Femur (tissue), 1 donor: ENCODE data around the gene ARHGAP12.
A peak's percentile ranks its signal among the peaks of the same experiment; 100 is the strongest.
"Not testable (repeated sequence)": the region's sequence is repeated elsewhere in the genome, so short reads cannot be mapped to it uniquely, and the experiment has no call there.

ENCODE experiments used
- DNase-seq: peaks from one replicate; pipeline ENCODE4 v3.0.0-alpha.2; 2017

ARHGAP12 gene, protein sequence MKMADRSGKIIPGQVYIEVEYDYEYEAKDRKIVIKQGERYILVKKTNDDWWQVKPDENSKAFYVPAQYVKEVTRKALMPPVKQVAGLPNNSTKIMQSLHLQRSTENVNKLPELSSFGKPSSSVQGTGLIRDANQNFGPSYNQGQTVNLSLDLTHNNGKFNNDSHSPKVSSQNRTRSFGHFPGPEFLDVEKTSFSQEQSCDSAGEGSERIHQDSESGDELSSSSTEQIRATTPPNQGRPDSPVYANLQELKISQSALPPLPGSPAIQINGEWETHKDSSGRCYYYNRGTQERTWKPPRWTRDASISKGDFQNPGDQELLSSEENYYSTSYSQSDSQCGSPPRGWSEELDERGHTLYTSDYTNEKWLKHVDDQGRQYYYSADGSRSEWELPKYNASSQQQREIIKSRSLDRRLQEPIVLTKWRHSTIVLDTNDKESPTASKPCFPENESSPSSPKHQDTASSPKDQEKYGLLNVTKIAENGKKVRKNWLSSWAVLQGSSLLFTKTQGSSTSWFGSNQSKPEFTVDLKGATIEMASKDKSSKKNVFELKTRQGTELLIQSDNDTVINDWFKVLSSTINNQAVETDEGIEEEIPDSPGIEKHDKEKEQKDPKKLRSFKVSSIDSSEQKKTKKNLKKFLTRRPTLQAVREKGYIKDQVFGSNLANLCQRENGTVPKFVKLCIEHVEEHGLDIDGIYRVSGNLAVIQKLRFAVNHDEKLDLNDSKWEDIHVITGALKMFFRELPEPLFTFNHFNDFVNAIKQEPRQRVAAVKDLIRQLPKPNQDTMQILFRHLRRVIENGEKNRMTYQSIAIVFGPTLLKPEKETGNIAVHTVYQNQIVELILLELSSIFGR

DNA sequence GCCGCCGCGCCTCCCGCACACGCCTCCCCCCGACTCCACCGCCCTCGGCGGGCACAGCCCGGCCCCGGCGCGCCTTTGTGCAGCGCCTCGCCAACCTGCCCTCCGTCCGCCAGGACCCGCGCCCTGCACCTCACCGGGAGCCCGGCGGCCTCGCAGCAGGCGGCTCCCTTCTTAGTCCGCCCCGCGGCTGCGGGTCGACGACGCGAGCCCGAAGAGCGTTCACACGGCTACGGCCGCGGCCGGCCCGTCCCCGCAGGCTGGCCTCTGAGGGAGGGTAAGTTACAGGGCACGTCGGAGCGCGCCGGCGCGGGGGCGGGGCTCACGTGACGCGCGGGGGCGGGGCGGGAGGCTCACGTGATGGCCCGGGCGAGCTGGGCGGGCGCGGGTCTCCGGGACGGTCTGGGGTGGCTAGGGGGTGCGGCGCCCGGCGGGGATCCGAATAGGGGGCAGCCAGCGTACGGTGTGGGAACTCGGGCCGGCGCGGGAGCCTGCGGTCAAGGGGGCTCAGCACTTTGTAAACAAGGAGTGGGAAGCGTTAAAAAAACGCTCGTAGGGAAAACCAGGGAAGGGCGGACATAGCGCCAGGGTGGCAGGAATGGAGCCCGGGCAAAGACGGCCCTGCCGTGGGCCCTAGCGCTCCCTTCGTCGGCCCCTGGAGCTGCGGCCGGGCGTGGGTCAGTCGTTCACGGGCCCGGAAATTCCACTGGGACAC lies at the start of gene ARHGAP12:
TSS of gene ARHGAP12 (minus strand) at position 283 of the 712 bp plus-strand sequence. CDS start 19,976 bp downstream, outside the sequence.
- peak; percentile 95 for DNase-seq

DNA sequence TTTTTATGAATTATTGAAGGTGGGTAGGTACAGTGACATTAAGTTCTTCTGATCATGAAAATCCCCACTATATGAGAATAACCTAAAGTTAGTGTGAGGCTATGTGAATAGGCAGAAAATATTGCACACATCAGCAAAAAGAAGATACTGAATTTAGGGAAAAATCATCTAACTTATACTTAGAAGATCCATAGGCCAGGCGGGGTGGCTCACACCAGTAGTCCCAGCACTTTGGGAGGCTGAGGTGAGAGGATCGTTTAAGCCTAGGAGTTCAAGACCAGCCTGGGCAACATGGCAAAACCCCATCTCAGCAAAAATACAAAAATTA lies 49.5 kb upstream of the ARHGAP12 start:
- DNase-seq: no peak

DNA sequence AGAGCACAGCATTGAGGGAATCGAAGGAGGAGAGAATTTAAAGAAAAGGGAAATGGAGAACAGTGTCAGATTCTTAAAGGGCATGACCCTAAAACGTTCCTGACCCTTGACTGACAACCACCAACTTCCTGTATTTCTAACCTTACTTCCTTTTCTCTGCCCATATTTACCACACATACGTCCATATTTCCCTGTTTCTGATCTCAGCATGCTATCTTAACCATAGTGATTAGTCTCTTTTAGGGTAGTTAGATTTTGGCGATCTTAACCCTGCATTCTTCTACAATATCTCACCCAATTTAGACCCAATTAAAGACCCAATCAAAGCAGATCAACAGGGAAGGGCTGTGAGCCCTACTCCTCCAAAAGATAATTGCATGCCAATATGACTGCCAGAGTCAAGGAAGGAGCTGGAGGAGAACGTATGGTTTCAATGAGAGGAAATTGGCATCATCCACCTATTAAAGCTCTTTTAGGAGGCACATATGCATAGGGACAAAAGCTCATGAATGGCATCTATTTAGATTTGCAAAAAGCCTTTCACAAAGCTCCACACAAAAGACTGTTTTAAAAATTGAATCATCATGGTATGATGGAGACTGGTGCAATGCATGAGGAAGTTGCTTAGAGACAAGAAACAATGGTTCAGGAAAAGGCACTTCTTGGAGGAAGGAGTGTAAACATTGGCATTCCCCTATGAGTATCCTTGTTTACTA lies 49.0 kb upstream of the ARHGAP12 start:
- DNase-seq: no peak

DNA sequence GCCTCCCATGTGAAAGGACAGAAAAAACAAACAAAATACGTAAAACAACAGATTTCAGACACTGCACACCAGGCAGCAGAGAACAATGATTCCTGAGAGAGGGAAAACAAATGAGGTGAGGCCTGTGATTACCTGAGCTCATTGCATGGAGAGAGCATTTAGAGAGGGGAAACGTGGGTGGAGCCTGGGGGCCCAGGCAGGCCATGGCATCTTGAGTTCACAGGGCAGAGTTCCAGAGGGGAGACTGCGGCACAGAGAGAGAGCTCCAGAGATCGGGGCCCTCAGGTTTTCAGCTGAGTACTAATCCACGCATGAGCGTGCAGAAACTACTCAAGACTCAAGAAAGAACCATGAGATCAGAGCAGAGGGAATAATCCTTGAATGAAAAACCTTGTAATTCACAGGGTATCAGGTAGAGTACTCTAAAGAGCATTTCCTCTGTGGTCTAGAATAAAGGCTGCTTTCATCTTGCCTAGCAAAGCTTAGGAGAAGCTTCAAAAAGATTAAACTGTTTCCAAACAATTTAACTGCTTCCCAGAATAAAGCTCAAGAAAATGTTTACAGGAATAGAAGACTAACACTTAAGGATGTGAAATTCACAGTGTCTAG lies 46.6 kb upstream of the ARHGAP12 start:
- no peak for DNase-seq

DNA sequence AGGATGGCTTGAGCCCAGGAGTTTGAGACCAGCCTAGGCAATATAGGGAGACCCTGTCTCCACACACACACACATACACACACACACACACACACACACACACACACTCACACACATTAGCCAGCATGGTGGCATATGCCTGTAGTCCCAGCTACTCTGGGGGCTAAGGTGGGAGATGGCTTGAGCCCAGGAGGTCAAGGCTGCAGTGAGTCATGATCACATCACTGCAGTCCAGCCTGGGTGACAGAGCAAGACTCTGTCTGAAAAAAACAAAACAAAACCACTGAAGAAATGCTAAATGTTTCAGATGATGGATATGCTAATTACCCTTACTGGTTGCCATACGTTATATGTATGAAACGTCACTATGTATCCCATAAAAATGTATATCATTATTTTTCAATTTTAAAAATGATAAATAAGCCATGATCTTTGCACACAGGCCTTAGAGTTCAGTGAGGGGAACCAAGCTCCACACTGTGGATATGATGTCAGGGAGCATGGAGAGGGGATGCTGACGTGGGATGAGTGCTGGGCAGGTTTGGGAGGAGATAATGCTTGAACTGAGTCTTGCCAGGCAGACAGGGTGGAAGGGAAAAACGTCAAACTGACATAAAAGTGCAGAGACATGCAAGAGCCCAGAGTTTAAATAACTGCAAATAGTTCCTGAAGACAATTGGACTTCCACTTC lies 45.9 kb upstream of the ARHGAP12 start:
- no peak for DNase-seq

DNA sequence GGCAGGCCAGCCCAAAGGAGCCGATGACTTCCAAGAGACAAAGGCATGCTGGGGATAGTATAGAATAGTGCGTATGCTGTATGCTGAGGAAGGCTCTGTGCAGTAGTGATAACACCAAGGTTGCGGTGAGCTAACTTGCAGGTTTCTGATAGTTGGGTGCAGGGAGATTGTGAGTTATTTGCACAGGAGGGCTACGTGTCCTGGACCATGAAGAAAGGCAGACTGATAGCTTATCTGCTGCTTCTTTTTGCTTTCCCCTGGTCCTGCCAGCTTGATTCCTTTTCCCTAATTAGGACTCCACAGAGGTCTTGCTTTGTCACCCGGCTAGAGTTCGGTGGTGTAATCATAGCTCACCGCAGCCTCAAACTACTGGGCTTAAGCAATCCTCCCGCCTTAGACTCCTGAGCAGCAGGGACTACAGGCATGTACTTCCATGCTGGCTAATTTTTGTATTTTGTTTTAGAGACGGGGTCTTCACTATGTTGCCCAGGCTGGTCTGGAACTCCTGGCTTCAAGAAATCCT lies 43.9 kb upstream of the ARHGAP12 start:
- no peak for DNase-seq

DNA sequence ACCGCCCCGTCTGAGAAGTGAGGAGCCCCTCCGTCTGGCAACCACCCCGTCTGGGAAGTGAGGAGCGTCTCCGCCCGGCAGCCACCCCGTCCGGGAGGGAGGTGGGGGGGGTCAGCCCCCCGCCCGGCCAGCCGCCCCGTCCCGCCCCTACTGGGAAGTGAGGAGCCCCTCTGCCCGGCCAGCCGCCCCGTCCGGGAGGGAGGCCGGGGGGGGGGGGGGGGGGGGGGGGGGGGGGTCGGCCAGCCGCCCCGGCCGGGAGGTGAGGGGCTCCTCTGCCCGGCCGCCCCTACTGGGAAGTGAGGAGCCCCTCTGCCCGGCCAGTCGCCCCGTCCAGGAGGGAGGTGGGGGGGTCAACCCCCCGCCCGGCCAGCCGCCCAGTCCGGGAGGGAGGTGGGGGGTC lies 41.2 kb upstream of the ARHGAP12 start:
- DNase-seq: not testable (repeated sequence)

DNA sequence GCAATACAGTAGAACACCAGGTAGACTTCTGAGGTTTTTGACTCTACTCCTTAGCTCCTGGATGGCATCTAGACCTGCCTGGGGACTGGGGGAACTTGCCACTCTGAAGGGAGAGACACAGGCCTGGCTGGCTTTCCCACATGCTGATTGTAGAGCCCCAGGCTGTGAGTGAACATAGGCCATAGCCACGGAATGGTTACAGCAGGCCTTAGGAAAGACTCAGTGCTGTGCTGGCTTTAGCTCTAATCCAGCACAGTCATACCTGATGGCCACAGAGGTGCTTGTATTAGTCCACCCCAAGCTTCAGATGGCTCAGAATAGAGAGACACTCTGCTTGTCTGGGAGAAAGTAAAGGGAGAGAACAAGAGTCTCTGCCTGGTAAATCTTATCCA lies 35.0 kb upstream of the ARHGAP12 start:
- DNase-seq: no peak

DNA sequence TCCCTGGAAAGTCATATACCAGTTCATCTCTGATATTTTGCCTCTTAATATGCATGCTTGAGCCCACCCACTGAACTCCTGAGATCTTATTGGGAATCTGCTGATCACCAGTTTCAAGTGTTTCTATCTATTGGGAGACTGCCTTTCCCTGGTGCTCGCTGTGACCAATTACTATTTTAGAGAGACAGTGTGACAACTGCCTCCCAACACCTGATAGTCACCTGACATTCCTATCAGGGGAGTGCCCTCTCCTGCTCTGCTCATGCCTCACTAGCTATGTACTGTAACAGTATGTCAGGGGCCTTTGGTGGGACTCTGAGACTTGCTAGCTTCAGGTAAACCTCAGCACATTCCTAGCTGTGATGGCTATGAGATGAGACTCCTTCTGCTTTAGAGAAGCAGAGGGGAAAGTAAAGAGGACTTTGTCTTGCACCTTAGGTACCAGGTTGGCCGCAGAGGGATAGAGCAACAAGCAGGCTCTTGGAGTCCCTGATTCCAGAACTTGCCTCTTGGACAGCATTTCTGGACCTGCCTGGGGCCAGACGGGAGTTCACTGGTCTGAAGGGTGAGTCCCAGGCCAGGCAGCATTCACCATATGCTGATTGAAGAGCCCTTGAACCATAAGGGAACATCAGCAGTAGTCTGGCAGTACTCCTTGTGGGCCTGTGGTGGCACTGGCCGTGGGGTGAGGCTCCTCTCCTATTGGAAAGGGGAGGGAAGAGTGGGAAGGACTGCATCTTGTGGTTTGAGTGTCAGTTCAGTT lies 34.4 kb upstream of the ARHGAP12 start:
- no peak for DNase-seq

DNA sequence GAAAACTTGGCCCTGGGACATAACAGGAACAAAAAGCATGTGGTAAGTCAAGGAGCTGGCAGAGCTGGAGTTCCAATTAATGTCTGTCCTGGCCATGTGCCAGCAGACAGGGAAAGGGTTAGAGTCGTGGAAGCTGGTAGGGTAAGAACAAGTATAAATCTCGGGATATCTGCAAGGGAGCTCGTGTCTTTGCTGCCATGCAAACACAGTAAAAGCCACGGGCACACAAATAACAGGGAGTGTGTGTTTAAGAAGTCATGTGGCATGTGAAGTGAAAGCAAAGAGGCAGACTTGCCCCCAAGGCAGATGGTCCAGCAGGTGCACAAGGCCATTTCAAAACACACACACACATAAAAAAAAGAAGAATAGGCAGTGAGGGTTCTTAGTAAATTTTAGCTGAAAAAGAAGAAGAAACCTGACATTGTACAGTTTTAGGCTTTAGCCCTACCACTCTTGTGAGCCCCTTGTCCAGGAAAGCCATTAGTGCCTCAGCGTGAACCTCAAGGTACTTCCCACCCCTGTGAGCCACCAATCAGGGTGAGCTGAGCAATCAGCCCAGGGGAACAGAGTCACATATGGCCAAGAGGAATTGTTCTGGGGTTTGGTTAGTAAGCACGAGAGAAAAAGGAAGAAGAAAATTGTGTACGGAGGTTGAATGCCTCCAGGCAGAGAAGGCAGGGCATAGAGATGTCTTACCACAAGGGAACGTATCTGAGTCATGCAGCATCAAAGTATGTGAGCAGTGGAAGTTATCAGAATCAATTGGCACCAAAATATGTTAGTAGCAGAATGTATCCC lies 32.8 kb upstream of the ARHGAP12 start:
- no peak for DNase-seq

DNA sequence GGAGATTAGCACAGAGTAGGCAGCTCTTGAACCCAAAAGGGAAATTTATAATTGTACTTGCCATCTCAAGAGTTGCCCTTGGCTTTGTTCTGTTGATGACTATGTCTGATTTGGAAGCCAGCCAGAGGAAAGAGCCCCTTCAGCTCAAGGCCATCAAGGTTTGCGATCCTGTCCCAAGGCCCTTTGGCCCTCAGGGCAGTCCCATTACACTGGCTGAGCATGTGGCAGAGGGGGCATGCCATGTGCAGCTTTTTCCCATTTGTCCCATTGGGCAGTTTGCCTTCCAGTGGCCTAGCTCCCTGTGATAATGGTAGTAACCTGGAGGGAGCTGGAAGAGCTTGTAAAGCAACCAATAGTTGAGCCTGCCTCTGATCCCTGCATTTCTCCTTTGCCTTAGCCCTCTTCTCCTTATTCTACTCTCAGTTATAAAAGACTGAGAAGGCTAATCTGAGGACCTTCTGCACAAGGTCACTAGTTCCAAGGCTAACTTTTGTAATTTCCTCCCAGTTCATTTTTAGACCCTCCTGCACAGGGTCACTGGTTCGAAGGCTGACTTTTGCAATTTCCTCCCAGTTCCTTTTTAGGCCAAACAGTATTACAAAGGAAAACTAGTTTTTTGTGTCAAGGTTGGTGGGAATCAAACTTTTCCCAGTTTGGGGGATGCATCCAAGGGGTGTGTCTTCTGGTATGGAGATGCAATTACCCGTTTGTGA lies 31.0 kb upstream of the ARHGAP12 start:
- DNase-seq: no peak

DNA sequence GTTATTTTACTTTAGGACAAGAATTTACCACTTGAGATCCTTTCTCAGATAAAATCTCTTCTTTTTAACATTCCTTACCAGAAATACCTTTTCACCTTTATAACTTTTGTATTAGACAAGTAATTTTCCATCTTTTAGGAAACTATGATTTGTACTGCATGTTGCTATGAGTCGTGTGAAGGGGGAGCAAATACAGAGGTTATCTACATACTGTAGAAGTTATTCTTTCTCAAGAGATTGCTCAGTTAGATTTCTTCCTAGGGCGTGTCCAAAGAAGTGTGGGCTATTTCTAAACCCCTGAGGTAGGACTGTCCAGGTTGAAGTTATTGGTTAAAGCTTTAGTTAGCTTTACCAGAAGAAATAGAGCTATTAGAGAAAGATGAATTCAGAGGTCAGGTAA lies 30.2 kb upstream of the ARHGAP12 start:
- DNase-seq: no peak

DNA sequence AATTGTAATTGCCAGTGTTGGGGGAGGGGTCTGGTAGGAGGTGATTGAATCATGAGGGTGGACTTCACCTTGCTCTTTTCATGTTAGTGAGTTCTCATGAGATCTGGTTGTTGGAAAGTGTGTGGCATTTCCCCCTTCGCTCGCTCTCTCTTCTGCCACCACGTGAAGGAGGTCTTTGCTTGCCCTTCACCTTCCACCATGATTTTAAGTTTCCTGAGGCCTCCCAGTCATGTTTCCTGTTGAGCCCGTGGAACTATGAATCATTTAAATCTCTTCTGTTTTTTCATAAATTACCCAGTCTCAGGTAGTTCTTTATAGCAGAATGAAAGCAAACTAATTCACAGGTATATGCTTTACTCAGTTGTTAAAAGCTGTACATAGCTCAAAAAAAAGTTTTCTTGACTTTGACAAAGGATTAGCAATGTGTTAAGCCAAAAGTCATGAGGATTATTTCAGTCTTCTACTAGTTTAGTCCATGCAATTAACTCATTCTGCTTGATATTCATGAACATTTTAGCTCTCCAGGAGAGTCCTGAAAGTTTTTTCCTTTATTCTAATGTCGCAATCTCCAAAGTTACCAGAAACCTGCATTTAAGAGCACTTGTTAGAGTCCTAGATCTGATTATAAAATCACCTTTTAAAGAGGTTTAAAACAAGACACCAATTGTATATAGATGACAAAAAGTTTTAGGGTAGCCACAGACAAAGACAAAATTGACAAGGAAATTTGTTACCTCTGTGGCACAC lies 27.7 kb upstream of the ARHGAP12 start:
- DNase-seq: no peak

DNA sequence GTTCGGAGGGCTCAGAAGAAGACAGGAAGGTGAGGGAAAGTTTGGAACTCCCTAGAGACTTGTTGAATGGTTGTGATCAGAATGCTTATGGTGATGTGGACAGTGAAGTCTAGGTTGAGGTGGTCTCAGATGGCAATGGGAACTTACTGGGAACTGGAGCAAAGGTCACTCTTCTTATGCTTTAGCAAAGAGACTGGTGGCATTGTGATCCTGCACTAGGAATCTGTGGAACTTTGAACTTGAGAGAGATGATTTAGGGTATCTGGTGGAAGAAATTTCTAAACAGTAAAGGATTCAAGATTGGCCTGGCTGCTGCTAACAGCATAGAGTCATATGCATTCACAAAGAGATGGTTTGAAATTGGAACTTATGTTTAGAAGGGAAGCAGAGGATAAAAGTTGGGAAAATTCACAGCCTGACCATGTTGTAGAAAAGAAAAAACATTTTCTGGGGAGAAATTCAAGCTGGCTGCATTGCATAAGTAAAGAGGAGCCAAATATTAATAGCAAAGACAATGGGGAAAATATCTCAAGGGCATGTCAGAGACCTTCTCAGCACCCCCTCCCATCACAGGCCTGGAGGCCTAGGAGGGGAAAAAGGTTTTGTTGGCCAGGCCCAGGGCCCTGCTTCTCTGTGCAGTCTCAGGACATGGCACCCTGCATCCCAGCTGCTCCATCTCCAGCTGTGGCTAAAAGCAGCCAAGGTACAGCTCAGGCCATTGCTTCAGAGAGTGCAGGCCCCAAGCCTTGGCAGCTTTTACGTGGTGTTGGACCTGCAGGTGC lies 26.0 kb upstream of the ARHGAP12 start:
- no peak for DNase-seq

DNA sequence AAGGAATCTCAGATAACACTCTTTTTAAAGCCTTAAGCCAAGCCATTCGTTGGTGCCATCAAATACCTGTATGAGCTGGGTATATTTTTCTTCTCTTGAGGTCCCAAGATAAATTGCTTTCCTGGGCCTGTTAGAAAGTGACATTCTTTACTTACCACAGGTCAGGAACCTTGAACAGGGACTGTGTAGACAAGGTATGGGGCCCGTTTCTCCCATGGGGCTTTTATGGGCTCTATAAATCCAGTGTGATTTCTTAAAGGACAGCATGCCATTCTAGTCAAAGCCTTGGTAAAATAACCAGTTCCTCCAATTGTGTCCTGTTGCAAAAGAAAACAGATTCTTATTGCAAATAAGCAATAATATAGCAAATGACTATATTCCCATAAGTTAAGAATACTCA lies 24.8 kb upstream of the ARHGAP12 start:
- no peak for DNase-seq

DNA sequence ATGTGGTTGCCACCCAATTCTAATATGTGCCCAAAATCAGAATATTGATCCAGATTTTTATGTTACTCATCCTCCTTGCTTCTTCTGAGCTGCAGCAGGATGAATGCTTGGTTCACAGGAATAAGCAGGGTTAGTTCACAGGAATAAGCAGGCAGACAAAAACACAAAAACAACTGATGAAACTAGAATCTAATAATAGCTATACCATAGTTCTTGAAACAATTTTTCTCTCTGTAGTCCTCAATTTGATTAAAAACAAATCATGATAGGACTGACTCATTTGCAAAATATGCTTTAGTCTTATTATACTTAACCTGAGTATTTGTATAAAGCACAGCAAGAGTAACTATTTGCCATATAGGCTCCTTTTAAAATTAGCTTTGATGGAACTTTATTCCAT lies 24.4 kb upstream of the ARHGAP12 start:
- DNase-seq: no peak

DNA sequence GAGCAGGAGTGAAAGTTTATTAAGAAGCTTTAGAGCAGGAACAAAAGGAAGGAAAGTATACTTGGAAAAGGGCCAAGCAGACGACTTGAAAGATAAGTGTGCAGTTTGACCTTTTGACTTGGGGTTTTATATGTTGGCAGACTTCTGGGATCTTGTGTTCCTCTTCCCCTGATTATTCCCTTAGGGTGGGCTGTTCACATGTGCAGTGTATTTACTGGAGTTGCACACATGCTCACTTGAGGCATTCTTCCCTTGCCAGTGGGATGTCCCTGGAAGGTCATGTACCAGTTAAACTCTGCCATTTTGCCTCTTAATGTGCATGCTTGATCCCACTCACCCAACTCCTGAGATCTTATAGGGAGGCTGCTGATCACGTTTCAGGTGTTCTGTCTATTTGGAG lies 23.4 kb upstream of the ARHGAP12 start:
- DNase-seq: no peak

DNA sequence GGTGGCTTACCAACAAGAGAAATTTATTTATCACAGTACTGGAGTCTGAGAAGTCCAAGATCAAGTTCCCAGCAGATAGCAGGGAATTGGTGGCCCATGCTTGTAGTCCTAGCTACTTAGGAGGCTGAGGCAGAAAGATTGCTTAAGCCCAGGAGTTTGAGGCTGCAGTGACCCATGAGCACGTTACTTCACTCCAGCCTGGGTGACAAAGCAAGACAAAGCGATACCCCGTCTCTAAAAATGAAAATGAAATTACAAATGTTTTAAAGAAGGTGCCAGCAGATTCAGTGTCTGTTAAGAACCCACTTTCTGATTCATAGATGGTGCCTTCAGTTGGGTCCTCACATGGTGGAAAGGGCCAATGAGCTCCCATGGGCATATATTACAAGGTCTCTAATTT lies 20.6 kb upstream of the ARHGAP12 start:
- DNase-seq: no peak
